SIG-M5 treated with dmso at 0.1 percent for 504 hours (cell line): ENCODE data around the gene OGFR.
A peak's percentile ranks its signal among the peaks of the same experiment; 100 is the strongest.

ENCODE experiments used
- DNase-seq: peaks from one replicate; lab custom pipeline; 2025; ENCODE audit not compliant: unreplicated experiment; lab: John Stamatoyannopoulos, UW

The OGFR gene

GRCh38 chr20:62824476-62825332 is 20.1 kb downstream of the OGFR start:
- DNase-seq: peak; percentile 33

- no peak for DNase-seq
Observed at GRCh38 chr20:62825333-62825985, 20.8 kb downstream of the OGFR start.

GRCh38 chr20:62825986-62826645 is 21.5 kb downstream of the OGFR start:
- DNase-seq: no peak

GRCh38 chr20:62826646-62827310 is 22.1 kb downstream of the OGFR start:
- no peak for DNase-seq

GRCh38 chr20:62827311-62828038 is 22.8 kb downstream of the OGFR start:
- DNase-seq: no peak

GRCh38 chr20:62828051-62828450 is 23.4 kb downstream of the OGFR start:
- no peak for DNase-seq

- DNase-seq: no peak
Observed at GRCh38 chr20:62828511-62829230, 24.0 kb downstream of the OGFR start.

GRCh38 chr20:62829231-62830230 is 24.9 kb downstream of the OGFR start:
- no peak for DNase-seq

- DNase-seq: no peak
Observed at GRCh38 chr20:62830251-62830650, 25.6 kb downstream of the OGFR start.

- DNase-seq: no peak
Observed at GRCh38 chr20:62830821-62831220, 26.2 kb downstream of the OGFR start.

GRCh38 chr20:62831361-62831788 is 26.7 kb downstream of the OGFR start:
- no peak for DNase-seq

- no peak for DNase-seq
Observed at GRCh38 chr20:62831854-62832211, 27.2 kb downstream of the OGFR start.

GRCh38 chr20:62832212-62832922 is 27.7 kb downstream of the OGFR start:
- peak; percentile 90 for DNase-seq

GRCh38 chr20:62832951-62833391 is 28.3 kb downstream of the OGFR start:
- peak; percentile 84 for DNase-seq

- no peak for DNase-seq
Observed at GRCh38 chr20:62834967-62835730, 30.5 kb downstream of the OGFR start.

GRCh38 chr20:62835931-62836861 is 31.6 kb downstream of the OGFR start:
- no peak for DNase-seq
